Endothelial cell of umbilical vein (primary cell): ENCODE results near the gene RNF169. TPM values are rescaled to one million over a fixed set of nuclear protein-coding genes. Genes with fewer than 3 reads are reported as not detected.

Source experiments
- BruUV-seq: library from RNA; stranded (reverse); fragments of 400-500 nt; replicated peaks from 2 replicates; lab custom pipeline; 2021; lab: Mats Ljungman, UMichigan
- CTCF ChIA-PET: fragments of 300-600, 350-600 bp; sonication (Branson Sonifier 250); formaldehyde crosslinking; loops from one replicate; lab custom pipeline; 2021; ENCODE audit warnings: antibody characterized with exemption, inconsistent platforms; lab: Charles Lee
- POLR2A ChIA-PET: fragments of 300-600, 350-600 bp; sonication (Branson Sonifier 250); formaldehyde crosslinking; loops from one replicate; lab custom pipeline; 2021; ENCODE audit warnings: antibody characterized with exemption, inconsistent platforms; lab: Charles Lee
- DNase-seq: peaks from one replicate; pipeline ENCODE4 v3.0.0-alpha.2; 2011; ENCODE audit warnings: low read depth, low spot score
- FAIRE-seq: peaks from 2 replicates; lab custom pipeline; 2011; peaks lifted over from hg19 to GRCh38; lab: Jason Lieb, UNC
- H2AFZ ChIP-seq: 2 replicates; pipeline ENCODE4 v1.6.0; 2012; ENCODE audit warnings: low read depth, low read length, control low read depth, inconsistent platforms
- H3K27ac ChIP-seq: 2 replicates; pipeline ENCODE4 v1.5.1; 2011; ENCODE audit warnings: low read depth, mild to moderate bottlenecking, control low read depth, low read length, moderate library complexity; ENCODE audit not compliant: insufficient read depth
- H3K27me3 ChIP-seq, 2 experiments: 2 replicates each; pipeline versions ENCODE4 v1.6.0 to v1.6.1; 2011; ENCODE audit warnings: low read length in 2 of 2, mixed read lengths in 1 of 2; ENCODE audit not compliant: control insufficient read depth in 2 of 2, insufficient read depth in 2 of 2
- H3K36me3 ChIP-seq, 2 experiments: 2 replicates in 1 of 2; 3 replicates in 1 of 2; pipeline ENCODE4 v1.5.1; 2011; ENCODE audit warnings: low read length in 2 of 2, mild to moderate bottlenecking in 1 of 2, moderate library complexity in 1 of 2; ENCODE audit not compliant: control insufficient read depth in 2 of 2, insufficient read depth in 2 of 2; ENCODE audit errors: extremely low read depth in 1 of 2
- H3K4me1 ChIP-seq: 3 replicates; pipeline ENCODE4 v1.5.1; 2011; ENCODE audit warnings: mild to moderate bottlenecking, low read length; ENCODE audit not compliant: control insufficient read depth, insufficient read depth; ENCODE audit errors: extremely low read depth
- H3K4me2 ChIP-seq: 2 replicates; pipeline ENCODE4 v1.6.1; 2011; ENCODE audit warnings: low read length, control low read depth, mixed read lengths; ENCODE audit not compliant: insufficient read depth
- H3K4me3 ChIP-seq, 3 experiments: fragments of 200-600 bp in 1 of 3; sonication (generic), shearing (Covaris generic) in 1 of 3; replicated peaks in 1 of 3; 2 replicates each; pipeline ENCODE4 v1.5.1; 2011 to 2016; ENCODE audit warnings: control low read depth in 3 of 3, low read length in 3 of 3, mild to moderate bottlenecking in 2 of 3, inconsistent platforms in 1 of 3, low read depth in 1 of 3, moderate library complexity in 1 of 3; ENCODE audit not compliant: insufficient read depth in 1 of 3
- H3K79me2 ChIP-seq: 2 replicates; pipeline ENCODE4 v1.6.0; 2012; ENCODE audit warnings: low read length, inconsistent platforms; ENCODE audit not compliant: control insufficient read depth, insufficient read depth
- H3K9ac ChIP-seq: replicated peaks from 2 replicates; pipeline ENCODE3; 2011; ENCODE audit warnings: low read length, control low read depth; ENCODE audit not compliant: insufficient read depth; ENCODE audit errors: extremely low read depth
- H3K9me1 ChIP-seq: replicated peaks from 3 replicates; pipeline ENCODE4 v1.6.0; 2011; ENCODE audit warnings: mild to moderate bottlenecking, low read length; ENCODE audit not compliant: control insufficient read depth, insufficient read depth; ENCODE audit errors: extremely low read depth
- H3K9me3 ChIP-seq: replicated peaks from 2 replicates; pipeline ENCODE4 v1.5.1; 2012; ENCODE audit warnings: low read length, inconsistent platforms; ENCODE audit not compliant: control insufficient read depth, insufficient read depth
- H4K20me1 ChIP-seq: replicated peaks from 2 replicates; pipeline ENCODE3; 2011; ENCODE audit warnings: mild to moderate bottlenecking, low read length; ENCODE audit not compliant: control insufficient read depth, insufficient read depth; ENCODE audit errors: extremely low read depth
- EZH2 ChIP-seq: IDR thresholded peaks from 2 replicates; pipeline ENCODE4 v1.6.1; 2012; ENCODE audit warnings: borderline replicate concordance, low read depth, mild to moderate bottlenecking, moderate library complexity, low read length, inconsistent platforms; ENCODE audit not compliant: severe bottlenecking
- GATA2 ChIP-seq: IDR thresholded peaks from 2 replicates; pipeline ENCODE4 v1.7.0; 2011; ENCODE audit warnings: low read depth, mild to moderate bottlenecking, moderate library complexity, mixed read lengths, low read length; ENCODE audit not compliant: insufficient read length, insufficient read depth
- JUN ChIP-seq: IDR thresholded peaks from 2 replicates; pipeline ENCODE4 v1.6.1; 2011; ENCODE audit warnings: borderline replicate concordance, low read depth; ENCODE audit not compliant: insufficient read length, insufficient read depth
- MAX ChIP-seq: IDR thresholded peaks from 2 replicates; pipeline ENCODE4 v1.6.1; 2011; ENCODE audit not compliant: insufficient read depth, insufficient read length
- MYC ChIP-seq: IDR thresholded peaks from one replicate; pipeline ENCODE4 v1.6.1; 2011; ENCODE audit warnings: mild to moderate bottlenecking, low read depth, low read length
- POLR2A ChIP-seq: IDR thresholded peaks from 2 replicates; pipeline ENCODE4 v1.6.1; 2012; ENCODE audit warnings: low read depth, mild to moderate bottlenecking, control low read depth, low read length
- dilution Hi-C: fragments of 300-500 bp; cut with MboI; formaldehyde crosslinking; loops from one replicate; pipeline ENCODE4 v1.15.0; 2019; ENCODE audit warnings: low sequenced_read_pairs; ENCODE audit not compliant: extremely low pct_ligation_motif_present
- intact Hi-C: fragments of 100-400 bp; cut with micrococcal nuclease; formaldehyde crosslinking; loops from one replicate; pipeline ENCODE4 v1.10.0; 2022
- polyA plus RNA-seq, 4 experiments: library from polyadenylated mRNA; depleted of rRNA in 3 of 4; stranded (reverse) in 3 of 4; unstranded in 1 of 4; fragments of >200 nt; gene quantifications; 2 replicates each; pipeline versions ENCODE4 v1.2.1 to v1.2.3, GENCODE V29; 2011 to 2012; ENCODE audit warnings: missing spikeins in 1 of 4
- total RNA-seq: library from RNA; stranded (reverse); gene quantifications from 2 replicates; pipeline ENCODE4 v1.2.3, GENCODE V29; 2021
- TF ChIP-seq, protein P1 (sequence below), 2 donors: IDR thresholded peaks; 1 replicate in 1 of 2; 2 replicates in 1 of 2; pipeline ENCODE4 v1.5.1; 2011; ENCODE audit warnings: low read length in 2 of 2, mild to moderate bottlenecking in 2 of 2, moderate library complexity in 2 of 2, control low read depth in 1 of 2, inconsistent platforms in 1 of 2, low read depth in 1 of 2; ENCODE audit not compliant: insufficient read depth in 1 of 2; ENCODE audit errors: extremely low read depth in 1 of 2

RNF169 gene
- total and polyA plus RNA-seq, 2 donors (not counting 3 experiments of a cell fraction or from before 2014, with no cell fraction given): 5.8 to 21.3 TPM

GRCh38 chr11:74866557-74866956 is 117.9 kb downstream of the RNF169 start:
- dilution Hi-C loops (loop anchor here (25.0 kb wide), 1 partner anchor 154 kb away; no protein-coding TSS in a partner anchor), intact Hi-C loops (no loop called here)
- no peaks in the 10 kb centered on the region for H3K4me1 ChIP-seq
- H3K9me3 ChIP-seq: peaks cover 3% of the 10 kb centered on the region
- H3K4me3 ChIP-seq: no peak overlapping the region
- CTCF ChIA-PET: interaction anchor here (1.6 to 6.2 kb wide), 2 partner anchors 141 to 164 kb away, joined by 5 to 140 read pairs; no protein-coding TSS in a partner anchor
- H3K4me2 ChIP-seq: no peak overlapping the region
- no TSS peak for BruUV-seq
- H3K36me3 ChIP-seq: peaks cover 9 to 10% of the 10 kb centered on the region in 2 experiments
- POLR2A ChIA-PET: no interaction called here
- no peak for FAIRE-seq
- H3K9me1 ChIP-seq: no peaks in the 10 kb centered on the region
- H4K20me1 ChIP-seq: no peaks in the 10 kb centered on the region
- TF ChIP-seq MAX: no peak
- no peaks in the 10 kb centered on the region for H3K79me2 ChIP-seq
- H3K9ac ChIP-seq: no peak overlapping the region
- no peak for DNase-seq
- H2AFZ ChIP-seq: no peak overlapping the region
- no peak overlapping the region for H3K27ac ChIP-seq
- H3K27me3 ChIP-seq: no peaks in the 10 kb centered on the region

DNA sequence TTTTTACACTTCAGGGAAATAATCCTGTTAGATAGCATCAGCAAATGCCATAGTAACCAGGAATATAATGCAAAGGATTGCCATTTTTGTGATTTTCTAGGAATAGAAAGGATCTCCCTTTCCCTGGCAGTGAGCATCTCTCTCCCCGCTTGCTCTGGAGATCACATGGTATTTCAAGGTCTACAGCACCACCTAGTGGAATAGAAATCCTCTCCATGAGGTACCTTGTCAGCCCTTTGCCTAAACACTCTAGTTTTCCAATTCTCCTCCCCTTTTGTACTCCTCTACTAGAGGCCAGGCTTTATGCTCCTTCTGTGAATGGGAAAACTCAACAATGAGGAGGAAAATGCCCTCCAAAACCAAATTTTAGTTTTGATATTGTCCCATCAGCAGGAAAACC is 121.8 kb downstream of the RNF169 start:
- BruUV-seq: no TSS peak
- CTCF ChIA-PET: interaction anchor here (0.8 to 6.2 kb wide), 10 partner anchors 47 to 615 kb away, joined by 3 to 140 read pairs (median 4); no protein-coding TSS in a partner anchor
- peak; percentile 49 for DNase-seq
- Histone ChIP-seq H3K36me3 (peaks cover 0 to 4% of the 10 kb centered on the region in 2 experiments), H2AFZ (no peak overlapping the region), H3K9me3 (peaks cover 3% of the 10 kb centered on the region), H3K27ac (no peak overlapping the region), H4K20me1 (no peaks in the 10 kb centered on the region), H3K27me3 (no peaks in the 10 kb centered on the region), H3K9me1 (no peaks in the 10 kb centered on the region), H3K4me3 (no peak overlapping the region), H3K79me2 (no peaks in the 10 kb centered on the region), H3K4me1 (no peaks in the 10 kb centered on the region), H3K4me2 (no peak overlapping the region), H3K9ac (no peak overlapping the region)
- peak; percentile 86 for FAIRE-seq
- dilution Hi-C loops (loop anchor here (10.0 to 25.0 kb wide), 2 partner anchors 158 to 396 kb away; no protein-coding TSS in a partner anchor), intact Hi-C loops (loop anchor here (1.0 kb wide), 3 partner anchors 144 to 259 kb away; no protein-coding TSS in a partner anchor)
- no peak for TF ChIP-seq GATA2
- TF ChIP-seq MYC: no peak
- TF ChIP-seq, protein P1, sequence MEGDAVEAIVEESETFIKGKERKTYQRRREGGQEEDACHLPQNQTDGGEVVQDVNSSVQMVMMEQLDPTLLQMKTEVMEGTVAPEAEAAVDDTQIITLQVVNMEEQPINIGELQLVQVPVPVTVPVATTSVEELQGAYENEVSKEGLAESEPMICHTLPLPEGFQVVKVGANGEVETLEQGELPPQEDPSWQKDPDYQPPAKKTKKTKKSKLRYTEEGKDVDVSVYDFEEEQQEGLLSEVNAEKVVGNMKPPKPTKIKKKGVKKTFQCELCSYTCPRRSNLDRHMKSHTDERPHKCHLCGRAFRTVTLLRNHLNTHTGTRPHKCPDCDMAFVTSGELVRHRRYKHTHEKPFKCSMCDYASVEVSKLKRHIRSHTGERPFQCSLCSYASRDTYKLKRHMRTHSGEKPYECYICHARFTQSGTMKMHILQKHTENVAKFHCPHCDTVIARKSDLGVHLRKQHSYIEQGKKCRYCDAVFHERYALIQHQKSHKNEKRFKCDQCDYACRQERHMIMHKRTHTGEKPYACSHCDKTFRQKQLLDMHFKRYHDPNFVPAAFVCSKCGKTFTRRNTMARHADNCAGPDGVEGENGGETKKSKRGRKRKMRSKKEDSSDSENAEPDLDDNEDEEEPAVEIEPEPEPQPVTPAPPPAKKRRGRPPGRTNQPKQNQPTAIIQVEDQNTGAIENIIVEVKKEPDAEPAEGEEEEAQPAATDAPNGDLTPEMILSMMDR (IDR thresholded peaks at IDR 0.05; ENCODE audit: extremely low read depth in 1 of 2, insufficient read depth in 1 of 2, low read depth in 1 of 2, low read length in 2 of 2): peak; percentile 39 to 45
- no peak for TF ChIP-seq JUN
- TF ChIP-seq EZH2: no peak
- TF ChIP-seq POLR2A: no peak
- POLR2A ChIA-PET: no interaction called here
